Lower leg skin (tissue), 4 donors: ENCODE results near the gene PCDHB2. TPM values are rescaled to one million over a fixed set of nuclear protein-coding genes. Genes with fewer than 3 reads are reported as not detected.
"Not testable (repeated sequence)": the region's sequence is repeated elsewhere in the genome, so short reads cannot be mapped to it uniquely, and the experiment has no call there.

ENCODE experiments used
- DNase-seq, 2 donors: peaks; one replicate each; pipeline ENCODE4 v3.0.0-alpha.2; 2019; ENCODE audit warnings: low spot score in 2 of 2
- H3K4me3 ChIP-seq: fragments of 200-600 bp; sonication (generic); 2 replicates; pipeline ENCODE4 v1.5.1; 2017; ENCODE audit warnings: mild to moderate bottlenecking, low read depth; ENCODE audit not compliant: poor library complexity, severe bottlenecking
- CTCF ChIP-seq, 3 donors: fragments of 450-650 bp; IDR thresholded peaks; one replicate each; pipeline ENCODE4 v1.5.1; 2016; ENCODE audit warnings: antibody characterized with exemption in 3 of 3, mild to moderate bottlenecking in 3 of 3, moderate library complexity in 2 of 3
- POLR2A ChIP-seq, 2 donors: fragments of 450-650 bp; IDR thresholded peaks; one replicate each; pipeline ENCODE4 v1.6.1; 2016 to 2017; ENCODE audit warnings: antibody characterized with exemption in 2 of 2, mild to moderate bottlenecking in 1 of 2, moderate library complexity in 1 of 2
- WGBS, 2 donors: methylation state at CpG; one replicate each; pipeline ENCODE4 v1.1.5; 2018; 5-methylcytosine and 5-hydroxymethylcytosine counted together
- intact Hi-C: fragments of 100-400 bp; cut with DNase I; formaldehyde crosslinking; loops from one replicate; pipeline ENCODE4 v1.15.0; 2023; ENCODE audit warnings: low total_unique reads
- total RNA-seq, 4 donors: library from RNA; depleted of rRNA; stranded (reverse); fragments of >200 nt; gene quantifications; one replicate each; pipeline ENCODE4 v1.1.0, GENCODE V29; 2016

PCDHB2 gene
- total RNA-seq, 4 donors from 2014 or later, result 2.3 to 6.2 (median 3.2) TPM

GRCh38 chr5:141105350-141105749, 10.9 kb downstream of the PCDHB2 start:
- 84 to 86% methylated on average over 2 of the region's 2 CpGs for WGBS, 2 donors
- TF ChIP-seq CTCF (IDR thresholded peaks at IDR 0.05), result no peak
- TF ChIP-seq POLR2A (IDR thresholded peaks at IDR 0.05), result no peak
- intact Hi-C loops, result no loop called here
- no peak for DNase-seq
- no peak overlapping the region for H3K4me3 ChIP-seq

- H3K4me3 ChIP-seq, result no peak overlapping the region
- TF ChIP-seq POLR2A (IDR thresholded peaks at IDR 0.05) (no peak), CTCF (IDR thresholded peaks at IDR 0.05) (no peak)
- intact Hi-C loops, result no loop called here
- DNase-seq, result no peak
- WGBS, 2 donors, result 33 to 40% methylated on average over 2 of the region's 2 CpGs
These were observed 24.8 kb downstream of the PCDHB2 start for GRCh38 chr5:141119250-141119649.

- no peak for DNase-seq
- 23 to 24% methylated on average over 16 of the region's 16 CpGs for WGBS, 2 donors
- no peak for TF ChIP-seq CTCF (IDR thresholded peaks at IDR 0.05)
- no peak within 1 kb of the TSS for H3K4me3 ChIP-seq
- intact Hi-C loops, result no loop called here
These were observed 27.1 kb downstream of the PCDHB2 start, which contains the start of gene PCDHB4 for GRCh38 chr5:141121563-141121962. Gene PCDHB4, plus strand, starts transcription at chr5:141121818. Its CDS starts 181 bp downstream, at chr5:141121999.

GRCh38 chr5:141121985-141122384, 27.6 kb downstream of the PCDHB2 start:
- no peak for DNase-seq
- TF ChIP-seq CTCF (IDR thresholded peaks at IDR 0.05) (no peak), POLR2A (IDR thresholded peaks at IDR 0.05) (no peak)
- no peak overlapping the region for H3K4me3 ChIP-seq
- WGBS, 2 donors, result 30 to 49% methylated on average over 12 of the region's 12 CpGs
- intact Hi-C loops, result no loop called here

- intact Hi-C loops, H3K4me3 ChIP-seq, DNase-seq: not testable (repeated sequence)
- 30 to 41% methylated on average over 17 to 35 of the region's 73 CpGs for WGBS, 2 donors
These were observed 29.2 kb downstream of the PCDHB2 start for GRCh38 chr5:141123396-141124135.

- TF ChIP-seq CTCF (IDR thresholded peaks at IDR 0.05), result no peak
- TF ChIP-seq POLR2A (IDR thresholded peaks at IDR 0.05), result no peak
- 92 to 93% methylated on average over 1 of the region's 1 CpG for WGBS, 2 donors
- intact Hi-C loops, result no loop called here
- no peak for DNase-seq
- no peak overlapping the region for H3K4me3 ChIP-seq
These were observed 32.9 kb downstream of the PCDHB2 start for GRCh38 chr5:141127305-141127704.
